NCI-H146 (cell line): ENCODE measurements around the gene CENPU.
"Not testable (repeated sequence)": the region's sequence is repeated elsewhere in the genome, so short reads cannot be mapped to it uniquely, and the experiment has no call there.

Experiments
- DNase-seq: peaks from one replicate; lab custom pipeline; 2025; lab: John Stamatoyannopoulos, UW

Gene CENPU

GRCh38 chr4:184752496-184753275 is 18.8 kb upstream of the CENPU start:
- DNase-seq = no peak

- DNase-seq = no peak
Observed at GRCh38 chr4:184751585-184751956, 17.7 kb upstream of the CENPU start.

GRCh38 chr4:184750926-184751584 is 17.2 kb upstream of the CENPU start:
- no peak for DNase-seq

GRCh38 chr4:184748251-184748652 is 14.4 kb upstream of the CENPU start:
- DNase-seq = no peak

- DNase-seq = no peak
Observed at GRCh38 chr4:184747034-184747830, 13.3 kb upstream of the CENPU start.

- peak; percentile 35 for DNase-seq
Observed at GRCh38 chr4:184745831-184746795, 12.2 kb upstream of the CENPU start.

- DNase-seq = peak; percentile 18
Observed at GRCh38 chr4:184744236-184744635, 10.3 kb upstream of the CENPU start.

- no peak for DNase-seq
Observed at GRCh38 chr4:184743650-184744049, 9.8 kb upstream of the CENPU start.

GRCh38 chr4:184741651-184742050 is 7.8 kb upstream of the CENPU start:
- not testable (repeated sequence) for DNase-seq

- no peak for DNase-seq
Observed at GRCh38 chr4:184740980-184741391, 7.1 kb upstream of the CENPU start.

GRCh38 chr4:184739575-184739974 is 5.7 kb upstream of the CENPU start:
- not testable (repeated sequence) for DNase-seq

GRCh38 chr4:184734758-184735157 is 862 bp upstream of the CENPU start:
- DNase-seq = no peak

- DNase-seq = no peak
Observed at GRCh38 chr4:184732126-184732525, 1.8 kb downstream of the CENPU start.

GRCh38 chr4:184731056-184731455 is 2.8 kb downstream of the CENPU start:
- DNase-seq = peak; percentile 2

GRCh38 chr4:184729946-184730345 is 4.0 kb downstream of the CENPU start:
- no peak for DNase-seq

GRCh38 chr4:184728858-184729257 is 5.0 kb downstream of the CENPU start:
- no peak for DNase-seq

GRCh38 chr4:184727430-184727829 is 6.5 kb downstream of the CENPU start:
- no peak for DNase-seq

GRCh38 chr4:184722798-184723197 is 11.1 kb downstream of the CENPU start:
- no peak for DNase-seq

- DNase-seq = no peak
Observed at GRCh38 chr4:184721254-184721653, 12.6 kb downstream of the CENPU start.

- no peak for DNase-seq
Observed at GRCh38 chr4:184719407-184719806, 14.5 kb downstream of the CENPU start.

GRCh38 chr4:184715526-184715925 is 18.4 kb downstream of the CENPU start:
- no peak for DNase-seq

- no peak for DNase-seq
Observed at GRCh38 chr4:184713887-184714286, 20.0 kb downstream of the CENPU start.
